Measurements from ENCODE around the gene HOXD10. TPM values are rescaled to one million over a fixed set of nuclear protein-coding genes. Genes with fewer than 3 reads are reported as not detected.

The HOXD10 gene
- total and polyA plus RNA-seq, 12 donors: not detected

- H3K27ac ChIP-seq: no peak overlapping the region
- intact Hi-C loops (cut with DNase I): loop anchor here in 4 of 10 donors (5.0 kb wide), 2 partner anchors 732 to 847 kb away; no protein-coding TSS in a partner anchor
- no peak overlapping the region for H3K4me3 ChIP-seq
- H3K4me1 ChIP-seq: peaks cover 0 to 36% (median 24%) of the 10 kb centered on the region in 9 donors
- no peaks in the 10 kb centered on the region for H3K36me3 ChIP-seq
- no peaks in the 10 kb centered on the region for H3K9me3 ChIP-seq
- TF ChIP-seq CTCF (IDR thresholded peaks at IDR 0.05): no peak
- no peak for DNase-seq
- peaks cover 62 to 100% (median 100%) of the 10 kb centered on the region in 7 donors for H3K27me3 ChIP-seq
- WGBS, 2 donors: 4 to 5% methylated on average over 30 of the region's 30 CpGs
- ATAC-seq: no peak
These were observed 17.3 kb upstream of the HOXD10 start for GRCh38 chr2:176099159-176099727.

- Histone ChIP-seq H3K4me1 (peaks cover 0 to 43% (median 25%) of the 10 kb centered on the region in 9 donors), H3K27ac (no peak within 1 kb of the TSS), H3K36me3 (no peaks in the 10 kb centered on the region), H3K27me3 (peaks cover 56 to 100% (median 100%) of the 10 kb centered on the region in 7 donors), H3K4me3 (no peak within 1 kb of the TSS), H3K9me3 (no peaks in the 10 kb centered on the region)
- ATAC-seq (no peak), DNase-seq (no peak)
- no peak for TF ChIP-seq CTCF (IDR thresholded peaks at IDR 0.05)
- intact Hi-C loops (cut with DNase I): loop anchor here in 4 of 10 donors (5.0 kb wide), 2 partner anchors 733 to 848 kb away; no protein-coding TSS in a partner anchor
- WGBS, 2 donors: 2 to 4% methylated on average over 70 of the region's 70 CpGs
These were observed 16.6 kb upstream of the HOXD10 start, which contains the start of gene HOXD12 for GRCh38 chr2:176099728-176100546. HOXD12 (plus strand) TSS chr2:176099795; CDS start chr2:176099802, 7 bp downstream.

- ATAC-seq: no peak
- H3K27ac ChIP-seq: no peak overlapping the region
- no peak for TF ChIP-seq CTCF (IDR thresholded peaks at IDR 0.05)
- no peak overlapping the region for H3K4me3 ChIP-seq
- H3K36me3 ChIP-seq: no peaks in the 10 kb centered on the region
- intact Hi-C loops (cut with DNase I): no loop called here
- no peak for DNase-seq
- H3K4me1 ChIP-seq: peaks cover 0 to 45% (median 25%) of the 10 kb centered on the region in 9 donors
- H3K9me3 ChIP-seq: no peaks in the 10 kb centered on the region
- WGBS, 2 donors: 5 to 9% methylated on average over 28 of the region's 28 CpGs
- H3K27me3 ChIP-seq: peaks cover 54 to 100% (median 100%) of the 10 kb centered on the region in 7 donors
These were observed 15.9 kb upstream of the HOXD10 start for GRCh38 chr2:176100547-176101140.

GRCh38 chr2:176101216-176101830 is 15.3 kb upstream of the HOXD10 start:
- DNase-seq: no peak
- peaks cover 0 to 46% (median 24%) of the 10 kb centered on the region in 9 donors for H3K4me1 ChIP-seq

More at GRCh38 chr2:176101216-176101830, 15.3 kb upstream of the HOXD10 start:
- intact Hi-C loops (cut with DNase I): no loop called here
- ATAC-seq: no peak
- TF ChIP-seq CTCF (IDR thresholded peaks at IDR 0.05): no peak
- Histone ChIP-seq H3K27me3 (peaks cover 58 to 100% (median 100%) of the 10 kb centered on the region in 7 donors), H3K4me3 (no peak overlapping the region), H3K9me3 (no peaks in the 10 kb centered on the region), H3K27ac (no peak overlapping the region), H3K36me3 (no peaks in the 10 kb centered on the region)
- WGBS, 2 donors: 5 to 14% methylated on average over 2 of the region's 2 CpGs

All from heart right ventricle (tissue), 16 donors.